IPS-20b (cell line): Measurements from ENCODE around the gene THEMIS2.
"Not testable (repeated sequence)": the region's sequence is repeated elsewhere in the genome, so short reads cannot be mapped to it uniquely, and the experiment has no call there.

Experiments
- H3K27ac ChIP-seq: one replicate; pipeline ENCODE4 v1.5.1; 2013; ENCODE audit warnings: low read length
- H3K27me3 ChIP-seq: 2 replicates; pipeline ENCODE4 v1.6.1; 2013; ENCODE audit warnings: mild to moderate bottlenecking, low read length, inconsistent platforms; ENCODE audit not compliant: insufficient read depth
- H3K36me3 ChIP-seq: 2 replicates; pipeline ENCODE4 v1.6.1; 2013; ENCODE audit warnings: low read depth, mild to moderate bottlenecking, inconsistent platforms, low read length, moderate library complexity; ENCODE audit not compliant: insufficient read depth
- H3K4me1 ChIP-seq: 2 replicates; pipeline ENCODE4 v1.6.1; 2013; ENCODE audit warnings: mild to moderate bottlenecking, control low read depth, inconsistent platforms, low read length, moderate library complexity; ENCODE audit not compliant: insufficient read depth
- H3K4me3 ChIP-seq: 2 replicates; pipeline ENCODE4 v1.5.1; 2013; ENCODE audit warnings: mild to moderate bottlenecking, low read length, inconsistent platforms
- H3K9ac ChIP-seq: 2 replicates; pipeline ENCODE4 v1.6.1; 2013; ENCODE audit warnings: low read depth, mild to moderate bottlenecking, inconsistent platforms, low read length, moderate library complexity
- H3K9me3 ChIP-seq: 2 replicates; pipeline ENCODE4 v1.6.1; 2013; ENCODE audit warnings: mild to moderate bottlenecking, low read depth, low read length, inconsistent platforms; ENCODE audit not compliant: insufficient read depth

Gene THEMIS2

GRCh38 chr1:27855085-27855484 lies 17.3 kb upstream of the THEMIS2 start:
- peaks cover 5% of the 10 kb centered on the region for H3K9me3 ChIP-seq
- H3K27me3 ChIP-seq: no peaks in the 10 kb centered on the region
- H3K4me3 ChIP-seq: no peak overlapping the region

DNA sequence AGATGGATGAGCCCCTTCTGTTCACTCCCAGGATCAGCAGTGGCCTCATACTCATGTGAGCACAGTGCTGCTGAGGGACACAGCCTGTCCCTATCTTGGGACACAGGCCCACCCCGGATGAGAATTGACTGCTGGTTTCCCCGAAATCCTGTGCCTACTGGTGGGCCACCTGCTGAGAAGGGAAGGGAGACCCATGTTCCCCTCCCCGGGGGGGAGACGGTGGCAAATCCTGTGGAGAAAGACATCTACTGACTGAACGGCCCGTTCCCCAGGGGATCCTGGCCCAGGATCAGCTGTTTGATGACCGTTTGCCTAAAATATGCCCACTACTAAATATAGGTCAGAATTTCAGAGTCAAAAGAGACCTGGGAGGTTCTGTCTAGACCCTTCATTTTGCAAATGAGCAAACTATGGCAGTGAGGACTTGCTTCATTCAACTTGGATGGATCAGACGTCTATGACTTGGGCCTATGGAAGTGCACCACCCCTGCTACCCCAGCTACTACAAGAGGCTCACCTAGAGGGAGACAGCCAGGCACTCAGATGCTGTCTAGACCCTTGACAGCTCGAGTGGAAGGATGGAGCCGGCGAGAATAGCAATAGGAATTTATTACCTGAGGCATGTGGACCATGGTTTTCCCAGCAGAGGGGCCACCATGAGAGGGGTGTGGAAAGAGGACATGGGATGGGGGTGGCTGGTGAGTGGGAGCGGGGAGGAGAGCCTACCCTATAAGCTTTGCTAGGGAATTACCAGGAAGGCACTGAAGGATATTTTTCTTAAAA lies 15.6 kb upstream of the THEMIS2 start:
- Histone ChIP-seq H3K9ac (no peak overlapping the region), H3K36me3 (peaks cover 2% of the 10 kb centered on the region), H3K4me3 (no peak overlapping the region)

More at GRCh38 chr1:27855085-27855484, 17.3 kb upstream of the THEMIS2 start:
- Histone ChIP-seq H3K27ac (no peak overlapping the region), H3K4me1 (no peaks in the 10 kb centered on the region), H3K9ac (no peak overlapping the region), H3K36me3 (peaks cover 19% of the 10 kb centered on the region)

GRCh38 chr1:27857552-27857951 lies 14.8 kb upstream of the THEMIS2 start:
- not testable (repeated sequence) for H3K9ac ChIP-seq, H3K27ac ChIP-seq, H3K27me3 ChIP-seq, H3K4me1 ChIP-seq, H3K4me3 ChIP-seq, H3K9me3 ChIP-seq, H3K36me3 ChIP-seq

More for the DNA sequence above, 15.6 kb upstream of the THEMIS2 start:
- H3K27me3 ChIP-seq: no peaks in the 10 kb centered on the region
- no peak overlapping the region for H3K27ac ChIP-seq
- no peaks in the 10 kb centered on the region for H3K4me1 ChIP-seq
- peaks cover 2% of the 10 kb centered on the region for H3K9me3 ChIP-seq

DNA sequence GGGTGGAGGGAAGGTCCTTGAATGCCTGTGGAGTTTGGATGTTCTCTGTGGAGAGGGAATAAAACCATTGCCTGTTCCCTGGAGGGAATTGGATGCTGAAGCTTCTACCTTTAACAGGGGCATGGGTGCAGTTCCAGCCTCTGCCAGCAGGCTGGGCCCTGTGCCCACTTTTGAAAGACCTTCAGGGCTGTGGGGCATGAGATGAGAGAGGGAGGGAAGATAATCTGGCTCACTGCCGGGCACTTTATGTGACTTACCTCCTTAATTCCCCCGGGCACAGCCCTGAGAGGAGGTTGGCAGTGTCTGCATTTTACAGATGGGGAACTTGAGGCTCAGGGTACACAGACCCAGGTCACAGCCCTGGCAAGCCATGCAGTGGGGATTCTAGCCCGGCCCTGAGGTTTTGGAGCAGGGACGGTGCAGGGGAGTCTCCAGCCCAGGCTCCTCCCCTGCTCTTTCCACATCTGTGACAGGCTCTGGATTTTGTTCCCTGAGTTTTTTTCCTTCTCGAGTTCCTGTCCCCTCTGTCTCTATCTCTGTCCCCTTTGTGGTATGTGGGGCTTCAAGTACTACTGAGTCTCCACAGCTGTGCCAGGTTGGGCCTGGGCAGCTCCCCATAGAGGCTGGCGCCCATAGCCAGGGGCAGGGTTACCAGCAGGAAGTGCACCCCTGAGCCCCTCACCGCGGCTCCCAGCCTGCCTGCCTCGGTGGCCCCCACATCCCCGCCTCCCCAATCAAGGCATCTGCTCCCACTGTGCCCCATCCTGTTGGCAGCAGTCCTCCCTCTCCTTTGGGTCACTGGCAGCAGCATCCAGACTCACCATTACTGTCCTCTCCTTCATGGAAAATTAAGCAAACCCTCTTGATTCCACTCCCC lies 14.0 kb upstream of the THEMIS2 start:
- no peaks in the 10 kb centered on the region for H3K27me3 ChIP-seq

GRCh38 chr1:27858949-27859576 lies 13.3 kb upstream of the THEMIS2 start:
- Histone ChIP-seq H3K27me3 (no peaks in the 10 kb centered on the region), H3K4me1 (0 out of 2 replicates have a peak, but pooled peaks cover 3% of the 10 kb centered on the region), H3K27ac (no peak overlapping the region), H3K9ac (no peak overlapping the region), H3K9me3 (no peaks in the 10 kb centered on the region), H3K4me3 (no peak overlapping the region), H3K36me3 (no peaks in the 10 kb centered on the region)

More for the DNA sequence above, 14.0 kb upstream of the THEMIS2 start:
- H3K36me3 ChIP-seq: no peaks in the 10 kb centered on the region
- H3K4me1 ChIP-seq: 0 out of 2 replicates have a peak, but pooled peaks cover under 1% of the 10 kb centered on the region
- H3K9ac ChIP-seq: no peak overlapping the region
- no peak overlapping the region for H3K27ac ChIP-seq
- no peak overlapping the region; the same call in 1 of the 2 replicates for H3K4me3 ChIP-seq
- H3K9me3 ChIP-seq: no peaks in the 10 kb centered on the region

- no peaks in the 10 kb centered on the region for H3K36me3 ChIP-seq
- no peaks in the 10 kb centered on the region for H3K9me3 ChIP-seq
- no peak overlapping the region for H3K4me3 ChIP-seq
- H3K27ac ChIP-seq: no peak overlapping the region
- no peaks in the 10 kb centered on the region for H3K27me3 ChIP-seq
- H3K4me1 ChIP-seq: 0 out of 2 replicates have a peak, but pooled peaks cover 3% of the 10 kb centered on the region
- no peak overlapping the region for H3K9ac ChIP-seq
These were observed 10.9 kb upstream of the THEMIS2 start for GRCh38 chr1:27861436-27861835.

DNA sequence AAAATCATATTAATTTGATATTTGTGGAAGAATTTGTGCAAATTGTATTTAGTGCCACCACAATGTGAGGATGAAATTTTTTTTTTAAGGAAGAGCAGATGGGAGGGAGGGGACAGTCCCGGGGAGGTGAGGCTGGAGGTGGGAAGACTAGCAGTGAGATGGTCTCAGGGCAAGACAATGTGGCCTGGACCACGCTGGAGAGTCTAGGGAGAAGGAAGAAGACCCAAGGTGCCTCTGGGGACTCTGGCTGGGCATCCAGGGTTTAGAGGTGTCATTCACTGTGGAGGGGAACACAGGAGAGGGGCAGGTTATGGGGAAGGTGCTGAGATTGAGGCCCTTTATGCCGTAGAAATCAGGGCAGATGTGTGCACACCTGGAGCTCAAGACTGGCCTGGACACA lies 10.3 kb upstream of the THEMIS2 start:
- no peaks in the 10 kb centered on the region for H3K9me3 ChIP-seq
- no peak overlapping the region for H3K27ac ChIP-seq
- no peak overlapping the region for H3K4me3 ChIP-seq
- no peaks in the 10 kb centered on the region for H3K27me3 ChIP-seq
- no peak overlapping the region for H3K9ac ChIP-seq
- H3K36me3 ChIP-seq: no peaks in the 10 kb centered on the region
- H3K4me1 ChIP-seq: 0 out of 2 replicates have a peak, but pooled peaks cover 3% of the 10 kb centered on the region

DNA sequence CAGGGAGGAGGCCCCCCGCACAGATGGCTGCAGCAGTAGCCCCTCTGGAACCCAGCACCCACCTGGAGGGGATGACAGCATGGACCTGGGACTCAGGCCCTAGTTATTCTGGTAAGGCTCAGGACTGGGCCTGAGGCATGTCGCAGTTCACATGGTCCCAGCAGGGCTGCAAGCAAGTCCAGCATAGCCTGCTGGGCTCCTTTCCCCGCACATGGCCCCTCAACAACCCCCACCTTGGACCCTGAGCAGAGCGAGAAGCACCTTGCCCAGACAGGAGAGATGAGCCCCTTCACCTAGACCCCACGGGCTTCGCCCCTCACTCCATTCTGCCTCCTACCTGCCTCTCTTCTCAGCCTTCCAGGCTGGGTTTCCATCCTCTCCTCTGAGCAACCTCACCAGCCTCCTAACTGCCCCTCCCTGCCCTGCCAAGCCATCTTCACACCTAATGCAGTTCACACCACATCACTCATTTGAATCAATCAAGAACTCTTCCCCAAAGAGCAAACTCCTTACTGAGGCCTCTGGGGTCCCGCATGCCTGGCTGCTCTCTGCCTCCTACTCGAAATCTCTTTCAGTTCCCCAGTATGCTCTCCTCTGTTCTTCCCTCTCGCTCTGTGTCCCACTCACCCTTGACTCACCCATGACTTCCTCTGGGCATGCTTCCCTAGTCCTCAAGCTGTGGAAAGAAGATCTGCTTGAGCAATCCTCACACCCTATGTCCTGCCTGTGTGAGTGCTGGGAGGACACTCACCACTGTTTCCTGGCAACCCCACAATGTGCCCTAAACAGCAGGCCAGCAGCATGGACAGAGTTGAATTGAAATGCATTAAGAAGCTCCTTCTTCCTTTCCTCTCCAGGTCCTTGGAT lies 9.4 kb upstream of the THEMIS2 start:
- H3K4me3 ChIP-seq: no peak overlapping the region

DNA sequence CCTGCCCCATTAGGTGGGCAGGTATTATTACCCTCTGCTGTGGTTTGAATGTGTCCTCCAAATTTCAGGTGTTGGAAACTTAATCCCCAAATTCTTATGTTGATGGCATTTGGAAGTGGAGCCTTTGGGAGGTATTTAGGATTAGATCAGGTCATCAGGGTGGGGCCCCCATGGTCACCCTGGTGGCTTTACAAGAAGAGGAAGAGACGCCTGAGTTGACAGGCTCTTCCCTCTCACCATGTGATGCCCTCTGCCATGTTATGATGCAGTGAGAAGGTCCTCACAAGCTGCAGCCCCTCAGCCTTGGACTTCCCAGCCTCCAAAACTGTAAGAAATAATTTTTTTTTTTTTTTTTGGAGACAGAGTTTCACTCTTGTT lies 8.8 kb upstream of the THEMIS2 start:
- H3K27ac ChIP-seq: no peak overlapping the region

More for the DNA sequence above, 9.4 kb upstream of the THEMIS2 start:
- no peak overlapping the region for H3K9ac ChIP-seq
- 0 out of 2 replicates have a peak, but pooled peaks cover 3% of the 10 kb centered on the region for H3K4me1 ChIP-seq
- H3K27me3 ChIP-seq: no peaks in the 10 kb centered on the region
- H3K36me3 ChIP-seq: no peaks in the 10 kb centered on the region
- no peak overlapping the region for H3K27ac ChIP-seq
- no peaks in the 10 kb centered on the region for H3K9me3 ChIP-seq

DNA sequence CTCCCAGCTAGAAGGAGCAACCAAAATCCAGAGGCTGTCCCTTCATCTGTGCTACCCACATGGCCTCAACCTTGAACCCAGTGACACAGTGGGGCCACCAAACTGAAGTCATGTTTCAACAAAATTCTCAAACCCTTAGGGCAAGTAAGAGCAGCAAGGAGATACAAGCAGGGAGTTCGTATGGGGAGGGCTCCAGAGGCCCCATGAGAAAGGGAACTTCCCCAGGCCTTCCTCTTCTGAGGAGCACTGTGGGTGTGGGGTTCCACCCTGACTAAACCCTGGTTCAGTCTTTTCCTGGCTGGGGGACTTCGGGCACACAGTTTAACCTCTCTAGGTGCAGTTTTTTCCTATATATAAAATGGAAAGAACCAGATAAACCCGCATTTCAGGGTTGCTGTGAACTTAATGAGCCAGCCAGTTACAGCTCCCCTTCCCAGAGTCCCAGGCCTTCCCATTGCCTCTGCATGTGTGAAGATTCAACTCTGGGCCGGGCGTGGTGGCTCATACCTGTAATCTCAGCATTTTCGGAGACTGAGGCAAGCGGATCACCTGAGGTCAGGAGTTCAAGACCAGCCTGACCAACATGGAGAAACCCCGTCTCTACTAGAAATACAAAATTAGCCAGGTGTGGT lies 8.0 kb upstream of the THEMIS2 start:
- Histone ChIP-seq H3K4me3 (no peak overlapping the region), H3K27me3 (no peaks in the 10 kb centered on the region), H3K4me1 (0 out of 2 replicates have a peak, but pooled peaks cover 3% of the 10 kb centered on the region), H3K36me3 (no peaks in the 10 kb centered on the region), H3K9me3 (no peaks in the 10 kb centered on the region), H3K9ac (no peak overlapping the region), H3K27ac (no peak overlapping the region)

More for the DNA sequence above, 8.8 kb upstream of the THEMIS2 start:
- H3K4me3 ChIP-seq: no peak overlapping the region
- H3K9me3 ChIP-seq: no peaks in the 10 kb centered on the region
- 0 out of 2 replicates have a peak, but pooled peaks cover 3% of the 10 kb centered on the region for H3K4me1 ChIP-seq
- no peaks in the 10 kb centered on the region for H3K36me3 ChIP-seq
- no peak overlapping the region for H3K9ac ChIP-seq
- H3K27me3 ChIP-seq: no peaks in the 10 kb centered on the region
